ENCODE data around the gene SPINK13.

GRCh38 chr5:148228392-148228984, 40.1 kb upstream of the SPINK13 start:
- TF ChIP-seq POGZ (CRISPR knock-in tag; IDR thresholded peaks at IDR 0.05): no peak
- no peak for TF ChIP-seq ZNF101 (CRISPR knock-in tag; IDR thresholded peaks at IDR 0.05; ENCODE audit: borderline replicate concordance, low read depth)
- no peak for TF ChIP-seq ATF3 (CRISPR knock-in tag; IDR thresholded peaks at IDR 0.05)
- TF ChIP-seq ZNF256 (CRISPR knock-in tag; conservative IDR thresholded peaks at IDR 0.05): no peak
- no peak for TF ChIP-seq RNF2 (conservative IDR thresholded peaks at IDR 0.05; ENCODE audit: low read depth)
- no peak for TF ChIP-seq EZH2 (conservative IDR thresholded peaks at IDR 0.05; ENCODE audit: low read depth, low read length)
- no peak for TF ChIP-seq MTF1 (CRISPR knock-in tag; IDR thresholded peaks at IDR 0.05)
- TF ChIP-seq STAG1 (CRISPR knock-in tag; IDR thresholded peaks at IDR 0.05): no peak
- no peak for TF ChIP-seq ZNF550 (CRISPR knock-in tag; IDR thresholded peaks at IDR 0.05; ENCODE audit: borderline replicate concordance)
- TF ChIP-seq GMEB1 (CRISPR knock-in tag; IDR thresholded peaks at IDR 0.05; ENCODE audit: borderline replicate concordance): no peak
- TF ChIP-seq ZFX (CRISPR knock-in tag; IDR thresholded peaks at IDR 0.05; ENCODE audit: low read depth): no peak
- TF ChIP-seq TFE3 (CRISPR knock-in tag; IDR thresholded peaks at IDR 0.05): no peak
- no peak for TF ChIP-seq FOXK2 (IDR thresholded peaks at IDR 0.05)
- TF ChIP-seq ZFP37 (CRISPR knock-in tag; IDR thresholded peaks at IDR 0.05; ENCODE audit: borderline replicate concordance): no peak

All from HepG2 (cell line).